Activated CD4-positive, CD25-positive, alpha-beta regulatory T cell treated with anti-CD3 and anti-CD28 coated beads, Interleukin-2, amount 50 U/mL, for 72 hours (primary cell): ENCODE results near the gene POLR3H.
"Not testable (repeated sequence)": the region's sequence is repeated elsewhere in the genome, so short reads cannot be mapped to it uniquely, and the experiment has no call there.

Experiments
- DNase-seq: peaks from one replicate; pipeline ENCODE4 v3.0.0; 2021

The POLR3H gene, protein sequence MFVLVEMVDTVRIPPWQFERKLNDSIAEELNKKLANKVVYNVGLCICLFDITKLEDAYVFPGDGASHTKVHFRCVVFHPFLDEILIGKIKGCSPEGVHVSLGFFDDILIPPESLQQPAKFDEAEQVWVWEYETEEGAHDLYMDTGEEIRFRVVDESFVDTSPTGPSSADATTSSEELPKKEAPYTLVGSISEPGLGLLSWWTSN

DNA sequence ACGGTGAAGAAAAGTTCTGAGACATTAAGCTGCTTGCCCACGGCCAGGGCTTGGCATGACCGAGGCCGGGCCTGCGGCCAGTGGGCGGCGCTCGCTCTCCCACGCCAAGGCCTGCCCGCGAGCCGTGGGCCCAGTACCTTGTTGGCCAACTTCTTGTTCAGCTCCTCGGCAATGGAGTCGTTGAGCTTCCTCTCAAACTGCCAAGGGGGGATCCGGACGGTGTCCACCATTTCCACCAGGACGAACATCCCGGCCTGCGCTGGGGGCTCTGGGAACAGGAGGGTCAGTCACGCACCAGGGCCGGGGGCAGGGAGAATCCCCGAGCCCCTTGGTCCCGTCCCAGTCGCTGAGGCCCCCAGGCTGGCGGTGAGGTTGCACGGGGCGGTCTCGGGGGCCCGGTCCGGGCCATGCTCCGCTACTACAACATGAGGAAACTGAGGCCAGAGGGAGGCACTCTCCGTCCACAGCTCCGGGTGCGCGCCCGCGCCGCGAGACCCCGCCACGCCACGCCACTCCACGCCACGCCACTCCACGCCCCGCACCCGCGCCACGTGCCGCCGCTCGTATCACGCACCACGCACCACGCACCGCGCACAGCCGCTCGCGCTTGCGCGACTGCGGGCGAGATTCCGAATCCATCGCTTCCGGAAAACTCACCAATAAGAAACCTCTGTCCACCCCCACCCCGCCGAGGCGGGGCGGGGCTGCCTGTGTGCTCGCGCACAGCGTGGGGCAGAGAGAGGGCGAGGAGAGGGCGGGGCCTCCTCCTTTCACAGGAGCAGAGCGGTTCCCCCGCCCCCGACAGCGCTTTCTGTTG lies at the start of gene POLR3H:
POLR3H (minus strand) TSS at position 617 of the 817 bp plus-strand sequence; CDS start at position 248, 369 bp downstream.
- DNase-seq = peak; percentile 96

DNA sequence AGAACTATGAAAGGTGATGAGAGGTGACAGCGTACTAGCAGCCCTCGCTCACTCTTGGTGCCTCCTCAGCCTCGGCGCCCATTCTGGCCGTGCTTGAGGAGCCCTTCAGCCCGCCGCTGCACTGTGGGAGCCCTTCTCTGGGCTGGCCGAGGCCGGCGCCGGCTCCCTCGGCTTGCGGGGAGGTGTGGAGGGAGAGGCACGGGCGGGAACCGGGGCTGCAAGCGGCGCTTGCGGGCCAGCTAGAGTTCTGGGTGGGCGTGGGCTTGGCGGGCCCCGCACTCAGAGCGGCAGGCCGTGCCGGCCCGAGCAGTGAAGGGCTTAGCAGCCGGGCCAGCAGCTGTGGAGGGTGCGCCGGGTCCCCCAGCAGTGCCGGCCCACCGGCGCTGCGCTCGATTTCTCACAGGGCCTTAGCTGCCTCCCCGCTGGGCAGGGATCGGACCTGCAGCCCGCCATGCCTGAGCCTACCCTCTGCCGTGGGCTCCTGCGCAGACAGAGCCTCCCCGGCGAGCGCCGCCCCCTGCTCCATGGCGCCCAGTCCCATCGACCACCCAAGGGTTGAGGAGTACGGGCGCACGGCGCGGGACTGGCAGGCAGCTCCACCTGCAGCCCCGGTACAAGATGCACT lies 49.2 kb upstream of the POLR3H start:
- not testable (repeated sequence) for DNase-seq

DNA sequence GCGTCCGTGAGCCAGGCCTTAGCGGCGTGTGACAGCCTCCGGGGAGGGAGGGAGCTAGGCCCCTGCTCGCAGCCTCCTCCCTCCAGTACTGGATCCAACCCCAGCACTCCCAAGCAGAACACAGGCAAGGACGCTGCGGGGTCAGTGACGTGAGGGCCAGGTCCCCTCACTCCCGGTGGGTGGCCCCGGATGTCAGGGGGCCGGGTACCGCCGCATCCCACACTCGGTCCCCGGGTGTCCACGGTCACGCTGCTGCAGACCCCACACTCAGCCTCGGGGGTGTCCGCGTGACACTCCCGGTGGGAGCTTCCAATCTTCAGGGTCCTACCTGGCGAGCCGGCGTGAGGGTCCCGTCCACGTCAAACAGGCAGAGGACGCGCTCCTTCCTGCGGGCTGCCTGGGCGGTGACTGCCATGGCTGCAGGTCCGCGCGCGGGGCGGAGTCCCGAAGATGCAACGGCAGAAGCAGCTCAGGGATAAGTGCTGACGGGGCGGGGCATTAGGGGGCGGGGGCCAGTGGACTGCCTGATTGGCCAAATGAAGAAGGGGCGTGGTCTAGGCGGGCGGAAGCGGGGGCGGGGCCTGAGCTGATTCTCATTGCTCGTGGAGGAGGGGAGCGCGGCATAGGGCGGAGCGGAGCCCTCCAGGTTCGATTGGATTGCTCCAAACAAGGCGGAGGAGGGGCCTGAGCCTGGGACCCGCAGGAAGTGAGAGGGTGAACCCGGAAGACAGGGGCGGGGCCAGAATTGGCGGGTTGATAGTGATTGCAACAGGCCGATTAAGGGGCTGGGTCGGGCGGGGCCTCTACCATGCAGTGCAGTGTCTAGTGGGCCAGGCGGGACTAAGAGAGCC lies 45.3 kb upstream of the POLR3H start, which contains the start of gene PMM1:
PMM1 (minus strand) TSS at position 450 of the 851 bp plus-strand sequence; CDS start at position 415, 35 bp downstream.
- peak; percentile 100 for DNase-seq

DNA sequence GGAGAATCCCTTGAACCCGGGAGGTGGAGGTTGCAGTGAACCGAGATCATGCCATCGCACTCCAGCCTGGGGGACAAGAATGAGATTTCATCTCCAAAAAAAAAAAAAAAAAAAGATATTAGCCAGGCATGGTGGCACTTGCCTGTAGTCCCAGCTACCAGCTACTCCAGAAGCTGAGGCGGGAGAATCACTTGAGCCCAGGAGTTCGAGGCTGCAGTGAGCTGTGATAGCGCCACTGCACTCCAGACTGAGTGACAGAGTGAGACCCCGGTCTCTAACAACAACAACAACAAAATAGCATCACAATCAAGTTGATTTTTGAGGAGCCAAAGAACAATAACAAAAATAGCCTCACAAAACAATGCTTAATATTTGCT lies 43.1 kb upstream of the POLR3H start:
- DNase-seq = no peak

DNA sequence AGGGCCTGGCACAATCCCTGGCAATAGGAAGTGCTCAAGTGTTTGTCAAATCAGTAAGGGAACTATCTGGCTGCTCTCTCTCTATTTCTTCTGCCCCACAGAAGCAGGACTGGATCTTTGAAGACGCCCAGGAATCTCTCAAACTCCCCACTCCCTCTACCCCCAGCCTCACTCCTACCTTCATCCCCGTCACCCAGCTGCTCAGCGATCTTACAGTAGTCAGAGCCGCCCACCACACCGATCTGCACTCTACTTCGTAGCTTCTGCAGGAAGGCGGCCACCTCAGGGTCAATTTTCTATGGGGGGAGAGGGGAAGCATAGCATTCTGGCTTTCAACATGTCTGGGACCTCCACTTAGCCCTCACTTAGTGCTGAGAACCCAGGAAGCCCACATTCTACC lies 41.6 kb upstream of the POLR3H start:
- DNase-seq = no peak

DNA sequence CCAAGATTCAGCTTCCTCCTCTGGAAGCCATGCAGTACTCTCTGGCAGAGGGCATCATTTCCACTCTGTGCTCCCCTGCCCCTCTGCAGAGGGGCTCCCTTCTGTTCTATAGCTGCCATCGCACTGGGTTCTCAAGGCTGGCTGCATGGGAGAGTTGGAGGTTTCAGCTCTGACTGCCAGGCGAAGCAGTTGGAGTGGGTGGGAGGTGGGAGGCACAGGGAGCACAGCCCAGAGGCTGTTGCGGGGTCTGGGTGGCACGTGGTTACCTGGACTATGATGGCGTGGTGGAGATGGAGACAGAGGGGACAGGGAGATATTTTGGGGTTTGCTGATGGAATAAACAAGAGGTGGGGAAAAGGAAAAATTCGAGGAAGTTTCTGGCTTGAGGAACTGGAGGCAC lies 40.6 kb upstream of the POLR3H start:
- DNase-seq = no peak

DNA sequence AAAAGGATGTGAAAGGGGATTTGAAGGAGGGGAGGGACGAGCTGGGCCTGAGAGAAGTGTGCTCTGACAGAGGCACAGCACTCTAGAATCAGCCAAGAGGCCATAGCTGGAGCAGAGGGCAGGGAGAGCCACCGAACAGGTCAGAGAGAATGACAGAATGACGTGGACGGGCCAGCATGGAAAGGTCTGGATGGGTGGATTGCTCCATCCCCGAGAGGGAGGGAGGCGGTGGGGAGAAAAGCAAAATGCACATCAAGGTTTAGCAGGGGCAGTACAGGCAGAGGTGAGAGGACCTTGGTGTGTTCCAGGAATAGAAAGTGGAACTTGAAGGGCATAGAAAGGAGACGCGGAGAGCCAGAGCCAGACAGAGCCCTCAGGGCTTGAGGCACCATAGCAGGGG lies 38.4 kb upstream of the POLR3H start:
- no peak for DNase-seq

DNA sequence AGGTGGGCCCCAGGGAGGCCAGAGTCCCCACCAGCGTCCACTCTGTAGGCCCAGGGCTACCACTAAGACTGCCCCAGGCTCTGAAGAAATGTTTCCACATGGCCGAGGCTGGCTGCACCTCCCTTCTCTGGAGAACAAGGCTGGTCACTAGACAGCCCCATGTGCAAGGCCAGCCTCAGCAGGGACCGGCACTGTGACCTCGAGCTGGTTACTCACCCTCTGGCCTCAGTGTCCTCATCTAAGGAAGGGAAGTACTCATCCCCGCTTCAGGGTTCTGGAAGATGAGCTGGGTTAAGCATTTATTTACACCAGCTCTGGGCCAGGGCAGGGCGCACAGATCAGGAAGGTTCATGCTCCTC lies 35.7 kb upstream of the POLR3H start:
- DNase-seq = no peak

DNA sequence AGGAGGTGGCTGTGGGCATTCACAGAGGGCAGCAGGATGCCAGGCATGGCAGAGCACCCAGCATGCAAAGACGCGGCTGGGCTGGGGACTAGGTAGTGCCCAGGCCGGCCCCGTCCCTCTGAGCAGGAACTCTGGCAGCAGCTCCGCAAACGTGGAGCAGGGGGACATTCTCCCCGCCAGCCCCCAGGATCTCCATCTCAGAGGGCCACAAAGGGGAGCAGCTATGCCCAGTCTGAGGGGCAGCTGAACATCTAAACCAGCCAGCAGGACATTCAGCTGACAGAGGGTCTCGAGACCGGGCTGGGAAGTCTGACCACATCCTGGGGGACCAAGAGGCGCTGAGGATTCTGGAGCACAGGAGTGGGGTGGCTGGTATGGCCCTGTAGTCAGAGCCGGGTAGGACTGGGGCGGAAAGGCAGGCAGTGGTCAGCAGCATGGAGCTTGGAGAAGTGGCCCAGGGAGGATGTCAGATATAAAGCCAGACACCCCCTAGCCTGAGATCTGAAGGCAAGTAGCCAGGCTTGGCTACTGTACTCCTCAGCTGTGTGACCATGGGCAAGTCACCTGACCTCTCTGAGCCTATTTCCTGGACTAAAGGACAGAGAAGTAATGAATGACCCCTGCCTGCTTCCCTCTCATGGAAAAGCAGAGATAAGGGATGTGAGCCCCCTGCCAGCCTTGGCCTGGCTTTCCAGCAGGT lies 35.2 kb upstream of the POLR3H start:
- DNase-seq = no peak

DNA sequence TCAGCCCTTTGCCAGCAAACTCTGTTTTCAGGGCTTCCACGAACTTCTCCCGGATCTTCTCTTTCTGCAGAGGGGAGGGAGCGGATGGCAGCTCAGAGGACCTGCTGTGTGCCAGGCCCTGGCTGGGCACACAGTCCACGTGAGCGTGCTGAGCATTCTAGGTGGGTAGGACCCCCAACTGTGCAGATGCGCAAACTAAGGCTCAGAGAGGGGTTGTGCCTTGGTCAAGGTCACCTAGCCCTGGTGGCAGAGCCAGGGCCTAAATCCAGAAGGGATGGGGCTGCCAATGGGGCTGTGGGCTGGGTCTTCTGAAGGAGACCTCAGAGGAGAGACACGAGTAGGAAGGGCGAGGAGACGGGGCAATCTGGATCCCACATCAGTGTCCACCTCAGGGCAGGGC lies 34.5 kb upstream of the POLR3H start:
- no peak for DNase-seq

DNA sequence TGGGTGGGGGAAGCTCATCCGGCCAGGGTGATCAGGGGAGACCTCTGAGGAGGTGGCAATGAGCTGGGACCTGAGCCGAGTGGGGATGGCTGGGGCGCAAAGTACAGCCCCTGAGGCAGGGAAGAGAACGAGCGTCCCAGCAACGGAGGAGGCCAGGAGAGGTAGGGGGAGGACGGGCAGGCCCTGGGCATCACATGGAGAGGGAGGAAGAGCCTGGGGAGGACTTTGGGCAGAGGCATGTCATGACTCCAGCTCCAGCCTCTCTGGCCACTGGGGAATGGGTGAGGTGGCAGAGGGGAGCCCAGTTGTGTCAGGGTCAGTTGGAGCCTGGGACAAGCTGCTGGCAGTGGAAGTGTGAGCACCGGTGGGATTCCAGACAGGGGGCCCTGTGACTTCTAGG lies 33.8 kb upstream of the POLR3H start:
- DNase-seq = no peak

DNA sequence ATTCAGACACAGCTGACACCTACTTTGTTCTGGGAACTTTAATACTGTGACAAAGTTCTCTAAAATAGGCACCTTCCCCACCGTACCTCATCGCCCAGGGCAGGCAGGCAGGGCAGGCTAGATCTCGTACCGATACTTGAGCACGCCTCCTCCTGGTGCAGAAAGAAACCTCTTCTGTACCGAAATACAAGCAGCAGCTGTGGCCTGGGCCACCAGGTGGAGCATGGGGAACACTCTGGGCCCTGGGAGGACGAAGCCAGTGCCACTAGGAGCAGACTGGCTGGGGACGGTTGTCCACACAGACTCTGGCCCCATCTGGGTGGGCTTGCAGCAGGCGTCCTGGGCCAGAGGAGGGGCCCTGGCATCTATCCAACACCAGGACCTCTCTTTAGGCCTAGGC lies 32.6 kb upstream of the POLR3H start:
- no peak for DNase-seq

DNA sequence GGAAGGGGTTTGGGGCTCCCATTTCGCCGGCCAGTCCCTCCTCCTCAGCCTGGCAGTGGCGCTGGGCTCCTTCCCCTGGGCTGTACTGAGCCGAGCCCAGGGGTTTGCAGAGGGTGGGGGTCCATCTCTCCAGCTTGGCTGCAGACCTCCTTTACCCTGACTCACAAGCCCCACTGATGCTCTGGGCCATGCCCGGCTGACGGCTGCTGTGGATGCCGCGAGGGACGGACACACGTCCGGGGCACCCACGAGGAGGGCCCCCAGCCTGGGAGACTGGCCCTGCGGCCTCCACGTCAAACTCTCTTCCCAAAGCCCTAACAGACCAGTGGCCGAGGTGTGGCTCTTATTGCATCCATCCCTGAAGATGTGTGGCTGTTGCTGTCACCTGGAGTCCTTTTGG lies 31.3 kb upstream of the POLR3H start:
- DNase-seq = no peak

DNA sequence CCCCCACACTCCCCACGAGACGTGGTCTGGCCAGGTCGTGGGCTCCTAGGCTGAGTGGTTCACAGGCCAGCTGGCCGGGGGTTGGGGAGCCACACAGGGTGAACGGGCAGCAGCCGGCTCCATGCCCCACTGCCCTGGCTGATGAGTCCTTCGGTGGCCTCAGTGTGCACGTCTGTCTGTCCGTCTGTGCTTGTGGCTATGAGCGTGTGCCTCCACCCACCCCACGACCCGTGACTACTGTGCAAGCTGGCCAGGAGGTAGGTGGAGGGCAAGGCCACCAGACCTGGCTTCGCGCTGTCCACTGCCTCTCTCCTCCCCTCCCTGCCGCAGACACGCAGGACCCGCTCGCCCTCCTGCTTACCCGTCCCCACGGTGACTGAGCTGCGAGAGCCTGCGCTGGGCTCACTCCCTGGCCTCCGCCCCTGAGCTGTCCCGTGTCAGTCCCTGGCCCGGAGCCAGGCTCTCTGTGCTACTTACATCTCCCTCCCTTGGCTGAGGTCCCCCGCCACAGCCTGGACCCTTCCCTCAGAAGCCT lies 30.6 kb upstream of the POLR3H start:
- no peak for DNase-seq

DNA sequence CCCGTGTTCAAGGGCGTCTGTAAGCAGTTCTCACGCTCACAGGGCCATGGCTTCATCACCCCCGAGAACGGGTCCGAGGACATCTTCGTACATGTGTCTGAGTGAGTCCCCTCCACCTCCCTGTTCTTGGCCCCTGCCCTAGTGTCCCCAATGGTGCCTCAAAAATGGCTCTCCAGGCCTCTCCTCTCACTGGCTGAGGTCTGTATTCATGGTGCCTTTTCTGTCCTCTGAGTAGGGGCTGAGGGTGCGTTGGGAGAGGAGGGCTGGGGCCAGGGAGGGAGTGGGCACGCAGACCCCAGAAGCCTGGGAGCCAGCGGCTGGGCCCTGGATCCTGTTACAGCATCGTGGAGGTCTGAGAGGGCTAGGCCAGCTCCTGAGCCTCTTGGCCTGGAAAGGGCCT lies 29.4 kb upstream of the POLR3H start:
- no peak for DNase-seq

DNA sequence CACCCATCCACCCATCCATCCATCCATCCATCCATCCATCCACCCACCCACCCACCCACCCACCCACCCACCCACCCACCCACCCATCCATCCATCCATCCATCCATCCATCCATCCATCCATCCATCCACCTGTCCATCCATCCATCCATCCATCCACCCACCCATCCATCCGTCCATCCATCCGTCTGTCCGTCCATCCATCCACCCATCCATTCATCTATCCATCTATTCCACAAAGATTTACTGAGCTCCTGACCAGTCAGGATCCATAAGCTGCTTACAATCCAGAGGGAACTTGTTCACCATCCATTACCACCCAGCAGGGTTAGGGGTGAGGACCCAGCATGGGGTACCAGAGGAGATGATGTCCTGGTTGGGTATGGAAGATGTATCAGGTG lies 28.0 kb upstream of the POLR3H start:
- DNase-seq = not testable (repeated sequence)

DNA sequence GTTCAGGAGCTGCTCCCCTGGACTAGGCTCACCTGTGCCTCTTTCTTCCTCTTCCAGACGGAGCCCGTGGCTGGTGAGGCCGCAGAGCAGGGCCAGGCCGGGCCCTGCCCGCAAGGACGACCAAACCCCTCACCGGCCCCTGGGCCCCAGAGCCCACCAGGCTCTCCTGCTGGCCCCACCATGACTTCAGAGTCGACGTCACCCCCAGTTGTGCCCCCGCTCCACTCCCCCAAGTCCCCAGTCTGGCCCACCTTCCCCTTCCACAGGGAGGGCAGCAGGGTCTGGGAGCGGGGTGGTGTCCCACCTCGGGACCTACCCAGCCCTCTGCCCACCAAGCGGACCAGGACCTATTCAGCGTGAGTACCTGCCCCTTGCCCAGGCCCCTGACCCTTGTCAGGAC lies 27.5 kb upstream of the POLR3H start:
- DNase-seq = no peak

DNA sequence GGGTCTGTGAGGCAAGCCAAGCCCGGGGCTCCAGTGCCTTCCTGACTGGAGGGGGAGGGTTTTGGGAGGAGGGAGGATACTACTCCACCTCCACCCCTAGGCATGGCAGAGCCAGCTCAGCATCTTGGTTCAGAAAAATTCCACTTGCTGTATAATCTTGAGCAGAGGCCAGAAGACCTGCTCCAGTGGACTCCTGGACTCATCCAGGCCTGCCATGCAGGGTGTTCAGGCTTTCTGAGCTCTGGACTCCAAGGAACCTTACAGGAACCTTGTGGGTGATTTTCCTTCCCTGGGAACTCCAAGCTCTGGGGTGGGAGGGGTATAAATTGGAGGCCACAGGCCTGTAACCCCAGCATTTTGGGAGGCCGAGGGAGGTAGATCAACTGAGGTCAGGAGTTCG lies 26.0 kb upstream of the POLR3H start:
- no peak for DNase-seq

DNA sequence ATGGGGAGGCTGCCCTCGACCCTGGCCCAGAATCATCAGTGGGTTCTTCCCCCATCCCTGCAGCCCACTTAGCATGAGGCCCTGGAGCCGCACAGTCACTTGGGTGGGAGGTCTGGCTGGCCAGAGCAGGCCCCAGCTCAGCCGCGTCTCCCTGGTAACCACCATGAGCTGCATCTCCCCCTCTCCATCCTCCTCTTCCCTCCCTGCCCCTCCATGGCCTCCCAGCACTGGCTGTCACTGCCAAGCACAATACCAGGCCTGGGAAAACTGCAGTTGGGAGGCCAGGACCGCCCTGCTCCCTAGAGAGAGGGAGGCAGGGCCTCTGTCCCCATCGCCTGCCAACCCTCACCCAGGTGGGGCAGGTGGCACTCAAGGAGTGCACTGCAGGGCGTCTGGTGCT lies 24.5 kb upstream of the POLR3H start:
- no peak for DNase-seq

DNA sequence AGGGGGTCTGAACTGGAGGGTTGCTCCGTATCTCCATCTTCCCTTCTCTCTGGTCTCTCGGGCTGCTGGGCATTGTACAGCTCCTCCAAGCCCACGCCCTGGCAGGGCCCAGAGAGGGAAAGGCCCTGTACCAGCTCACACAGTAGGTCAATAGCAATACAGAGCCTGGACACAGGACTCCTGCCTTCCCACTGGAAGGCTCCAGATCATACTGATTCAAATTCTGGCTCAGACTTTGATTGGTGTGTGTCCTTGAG lies 23.2 kb upstream of the POLR3H start:
- no peak for DNase-seq

DNA sequence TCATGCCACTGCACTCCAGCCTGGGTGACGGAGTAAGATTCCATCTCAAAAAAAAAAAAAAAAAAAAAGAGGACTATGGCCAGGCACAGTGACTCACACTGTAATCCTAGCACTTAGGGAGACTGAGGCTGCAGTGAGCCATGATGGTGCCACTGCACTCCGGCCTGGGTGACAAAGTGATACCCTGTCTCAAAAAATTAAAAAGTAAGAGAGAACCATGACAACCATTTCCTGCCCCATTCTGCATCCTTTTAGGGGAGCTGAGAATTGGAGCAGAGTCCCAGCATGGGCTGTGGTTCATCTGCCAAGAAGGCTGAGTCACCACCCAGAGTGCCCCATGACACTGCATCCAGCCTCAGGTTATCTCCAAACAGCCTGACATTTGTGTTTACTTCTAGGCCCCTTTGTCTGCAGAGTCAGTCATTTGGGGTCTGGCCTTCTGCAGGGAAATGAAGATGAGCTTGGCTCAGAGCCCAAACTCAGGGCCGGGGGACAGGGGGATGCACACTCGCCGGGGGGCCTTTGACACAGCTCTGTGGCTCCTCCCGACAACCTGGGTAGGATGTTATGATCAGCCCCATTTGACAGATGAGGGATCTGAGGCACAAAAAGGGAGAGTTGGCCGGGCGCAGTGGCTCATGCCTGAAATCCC lies 21.3 kb upstream of the POLR3H start:
- no peak for DNase-seq

DNA sequence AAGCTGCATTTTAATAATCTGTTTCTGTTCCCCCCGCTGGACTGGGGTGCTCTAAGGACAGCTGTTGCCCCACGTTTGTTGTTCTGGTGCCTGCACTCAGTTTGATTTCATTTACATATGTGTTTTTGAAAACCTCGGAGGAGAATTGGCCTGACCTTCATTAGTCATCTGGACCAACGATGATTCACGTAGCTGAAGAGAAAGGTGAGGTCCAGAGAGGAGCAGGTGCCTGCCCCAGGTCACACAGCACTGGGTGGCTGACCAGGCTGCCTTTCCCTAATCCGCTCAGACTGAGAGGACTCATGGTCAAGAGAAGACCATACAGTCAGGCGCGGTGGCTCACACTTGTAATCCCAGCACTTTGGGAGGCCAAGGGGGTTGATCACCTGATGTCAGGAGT lies 20.3 kb upstream of the POLR3H start:
- DNase-seq = no peak
